CMK (cell line): ENCODE data around the gene DDA1.

Experiments used
- DNase-seq: peaks from one replicate; pipeline ENCODE4 v3.0.0-alpha.2; 2010; ENCODE audit warnings: low read depth

The DDA1 gene

DNA sequence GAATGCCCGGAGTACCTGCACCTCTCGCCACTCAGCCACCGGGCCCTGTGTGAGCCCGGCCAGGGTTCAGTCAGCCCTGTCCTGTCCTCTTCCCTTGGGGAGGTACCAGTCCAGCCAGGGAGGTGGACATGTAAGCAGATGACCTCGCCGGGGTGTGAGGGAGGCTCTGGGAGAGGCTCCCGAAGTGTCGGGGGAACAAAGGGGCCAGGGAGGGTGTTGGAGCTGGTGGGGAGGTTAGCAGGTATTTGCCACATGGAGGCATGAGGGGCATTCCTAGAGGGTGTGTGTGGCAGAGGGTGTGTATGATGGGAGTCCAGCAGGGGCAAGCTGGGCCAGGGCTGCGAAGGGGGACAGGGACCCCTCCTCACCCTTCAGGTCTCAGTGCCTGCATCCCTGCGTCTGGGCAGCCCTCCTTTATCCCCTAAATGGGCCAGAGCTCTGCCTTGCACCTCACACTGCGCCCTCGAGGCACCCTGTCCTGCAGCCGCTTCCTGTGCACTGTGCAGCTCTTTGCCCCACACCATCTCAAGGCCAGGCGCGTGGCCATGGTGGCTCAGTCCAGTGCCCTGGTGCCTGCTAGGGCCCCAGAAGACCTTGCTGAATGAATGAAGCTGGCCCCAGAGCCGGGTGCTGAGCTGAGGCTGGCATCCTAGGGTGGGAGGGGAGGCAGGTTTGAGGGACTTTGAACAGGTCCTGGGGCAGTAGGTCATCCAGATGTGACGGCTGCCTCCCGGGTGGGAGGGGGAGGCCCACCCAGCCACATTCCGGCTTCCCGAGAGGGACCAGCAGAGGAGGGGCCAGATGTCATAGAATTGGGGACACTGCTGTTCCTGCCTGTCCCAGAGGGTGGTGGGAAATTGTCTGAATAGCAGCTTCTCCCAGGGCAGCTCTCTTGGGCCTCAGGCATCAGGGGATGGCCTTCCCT lies 3.1 kb downstream of the DDA1 start:
- DNase-seq, result no peak

DNA sequence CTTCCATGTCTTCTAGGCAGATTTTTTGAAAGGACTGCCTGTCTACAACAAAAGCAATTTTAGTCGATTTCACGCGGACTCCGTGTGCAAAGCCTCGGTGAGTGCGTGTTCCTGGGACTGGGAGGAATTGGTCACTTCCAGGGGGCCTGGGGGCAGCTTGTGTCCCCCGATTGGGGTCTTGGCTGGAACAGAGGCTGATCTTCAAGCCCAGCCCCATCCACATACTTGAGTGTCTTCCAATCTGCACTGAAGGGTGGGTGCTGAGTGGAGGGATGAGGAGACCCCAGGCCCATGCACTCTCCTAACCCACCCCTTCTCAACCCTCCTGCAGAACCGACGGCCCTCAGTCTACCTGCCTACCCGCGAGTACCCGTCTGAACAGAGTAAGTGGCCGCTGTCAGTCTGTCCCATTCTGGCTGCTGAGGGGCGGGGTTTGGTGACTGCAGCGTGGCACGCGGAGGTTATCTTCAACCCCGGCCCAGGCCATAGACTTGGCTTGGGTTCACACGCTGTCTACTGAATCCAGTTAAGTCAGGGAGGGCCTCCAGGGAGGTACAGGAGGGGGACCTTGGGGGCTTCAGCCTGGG lies 4.7 kb downstream of the DDA1 start:
- no peak for DNase-seq

DNA sequence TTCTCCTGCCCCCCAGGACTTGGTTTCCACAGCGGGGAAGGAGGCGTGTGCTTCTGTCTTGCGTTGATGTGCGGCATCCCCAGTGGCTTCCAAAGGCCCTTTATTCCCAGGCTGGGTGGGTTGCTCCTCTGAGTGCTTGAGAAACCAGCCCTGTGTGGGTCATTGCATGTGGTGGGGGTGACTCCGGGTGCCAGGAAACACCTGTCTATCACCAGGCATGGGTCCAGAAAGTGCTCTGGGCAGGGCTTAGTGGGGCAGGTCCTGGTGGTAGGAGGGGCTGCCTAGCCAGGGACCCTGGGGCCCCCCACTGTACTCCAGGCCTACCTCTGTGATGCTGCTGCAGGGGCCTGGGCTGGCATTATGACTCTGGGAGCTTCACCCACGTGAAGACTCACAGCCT lies 9.6 kb downstream of the DDA1 start:
- DNase-seq, result no peak

DNA sequence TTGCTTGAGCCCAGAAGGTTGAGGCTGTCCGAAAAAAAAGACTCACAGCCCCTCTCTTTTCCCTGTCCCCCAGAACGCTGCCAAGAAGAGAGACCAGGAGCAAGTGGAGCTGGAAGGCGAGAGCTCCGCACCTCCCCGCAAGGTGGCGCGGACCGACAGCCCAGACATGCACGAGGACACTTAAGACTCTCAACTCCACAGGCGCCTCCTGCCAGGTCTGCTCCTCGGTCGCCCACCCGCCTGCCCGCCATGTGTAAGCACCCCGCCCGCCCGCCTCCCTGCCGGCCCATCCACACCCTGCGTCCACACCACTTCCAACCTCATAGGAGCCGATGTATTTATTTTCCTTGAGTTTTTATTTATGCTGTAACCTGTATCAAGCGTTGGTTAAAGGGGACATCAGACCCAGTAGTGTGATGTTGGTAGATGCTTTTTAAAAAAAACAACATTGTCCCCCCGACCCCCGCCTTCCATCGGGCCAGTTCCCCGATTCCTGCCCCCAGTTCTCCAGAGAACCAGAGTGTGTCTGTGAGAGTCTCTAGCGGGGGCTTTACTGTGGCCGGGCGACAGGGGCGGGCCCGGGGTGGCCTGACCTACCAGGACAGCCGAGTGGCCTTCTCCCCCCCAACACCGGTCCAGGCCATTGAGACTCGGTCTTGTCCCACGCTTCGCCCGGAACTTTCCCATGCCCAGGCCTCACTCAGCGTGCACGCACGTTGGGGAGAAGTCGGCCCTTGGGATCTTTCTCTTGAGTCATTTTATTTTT lies 10.3 kb downstream of the DDA1 start:
- DNase-seq, result no peak

DNA sequence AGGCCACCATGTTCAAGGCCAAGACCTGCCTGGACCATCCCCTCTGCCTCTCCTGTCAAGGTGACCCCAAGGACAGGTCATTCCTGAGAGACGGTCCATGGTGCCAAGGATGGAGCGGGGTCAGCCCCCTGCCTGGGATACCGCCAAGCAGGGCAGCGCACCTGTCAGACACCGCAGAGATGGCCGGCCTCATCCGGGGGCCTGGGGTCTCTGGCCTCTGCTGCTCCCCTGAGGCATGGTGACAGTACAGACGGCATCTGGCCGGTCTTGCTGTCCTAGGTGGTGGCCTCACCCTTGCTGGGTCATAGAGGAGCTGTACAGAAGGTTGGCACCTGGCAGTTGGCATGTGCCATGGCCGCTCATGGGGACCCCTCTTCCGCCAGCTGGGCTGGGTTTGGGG lies 11.1 kb downstream of the DDA1 start:
- no peak for DNase-seq

DNA sequence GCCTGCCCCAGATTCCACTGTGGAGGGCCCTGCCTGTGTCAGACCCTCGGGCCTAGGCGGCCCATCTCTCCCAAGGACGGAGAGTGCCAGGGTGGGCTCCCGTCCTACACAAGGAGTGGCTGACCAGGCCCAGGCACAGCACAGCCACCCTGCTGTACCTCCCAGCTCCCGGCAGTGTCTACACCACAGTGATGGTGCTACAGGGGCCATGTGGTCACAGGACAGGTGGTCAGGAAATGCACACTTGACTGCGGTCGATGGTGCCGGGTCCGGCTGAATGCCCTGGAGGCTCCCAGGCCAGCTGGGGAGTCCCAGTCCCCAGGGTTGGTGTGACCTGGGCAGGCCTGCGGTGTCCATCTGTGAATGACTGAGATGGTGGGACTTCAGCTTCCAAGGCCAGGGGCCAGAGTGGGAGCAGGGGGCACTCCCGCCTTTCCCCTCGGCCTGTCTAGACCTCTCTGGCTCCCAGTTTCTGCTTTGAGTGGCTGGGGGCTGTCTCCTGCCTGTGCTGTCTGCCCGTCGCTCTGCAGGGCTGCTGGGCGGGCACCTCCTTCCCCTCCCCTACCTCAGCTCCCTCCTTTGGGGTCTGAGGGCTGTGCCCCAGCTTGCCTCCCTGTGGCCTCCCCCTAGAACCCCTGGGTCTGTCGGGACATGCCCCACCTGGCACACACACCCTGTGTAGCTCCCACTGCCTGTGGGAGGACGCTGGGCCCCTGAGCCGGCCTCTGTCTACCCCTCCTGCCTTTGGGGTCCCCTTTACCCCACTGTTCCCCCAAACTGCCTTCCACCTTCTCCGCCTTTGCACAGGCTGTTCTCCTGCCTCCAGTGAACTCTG lies 12.5 kb downstream of the DDA1 start:
- DNase-seq, result no peak

DNA sequence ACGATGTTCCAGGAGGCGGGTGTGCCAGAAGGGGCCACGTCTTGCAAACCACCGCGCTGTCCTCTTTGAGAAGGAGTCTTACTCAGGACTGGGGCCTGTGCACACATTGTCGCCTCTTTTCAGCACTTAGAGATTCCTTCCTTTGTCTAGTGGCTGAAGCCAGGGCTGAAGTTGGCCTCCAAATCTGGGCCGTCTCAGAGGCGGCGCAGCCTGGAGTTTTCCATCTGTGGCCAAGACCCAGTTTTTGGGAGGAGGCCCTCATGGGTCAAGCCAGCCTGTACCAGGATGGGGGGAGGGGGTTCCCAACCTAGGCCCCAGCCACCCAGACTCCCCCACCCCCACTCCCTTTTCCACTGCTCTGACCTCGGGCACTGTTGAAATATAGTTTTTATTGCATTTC lies 13.5 kb downstream of the DDA1 start:
- no peak for DNase-seq

DNA sequence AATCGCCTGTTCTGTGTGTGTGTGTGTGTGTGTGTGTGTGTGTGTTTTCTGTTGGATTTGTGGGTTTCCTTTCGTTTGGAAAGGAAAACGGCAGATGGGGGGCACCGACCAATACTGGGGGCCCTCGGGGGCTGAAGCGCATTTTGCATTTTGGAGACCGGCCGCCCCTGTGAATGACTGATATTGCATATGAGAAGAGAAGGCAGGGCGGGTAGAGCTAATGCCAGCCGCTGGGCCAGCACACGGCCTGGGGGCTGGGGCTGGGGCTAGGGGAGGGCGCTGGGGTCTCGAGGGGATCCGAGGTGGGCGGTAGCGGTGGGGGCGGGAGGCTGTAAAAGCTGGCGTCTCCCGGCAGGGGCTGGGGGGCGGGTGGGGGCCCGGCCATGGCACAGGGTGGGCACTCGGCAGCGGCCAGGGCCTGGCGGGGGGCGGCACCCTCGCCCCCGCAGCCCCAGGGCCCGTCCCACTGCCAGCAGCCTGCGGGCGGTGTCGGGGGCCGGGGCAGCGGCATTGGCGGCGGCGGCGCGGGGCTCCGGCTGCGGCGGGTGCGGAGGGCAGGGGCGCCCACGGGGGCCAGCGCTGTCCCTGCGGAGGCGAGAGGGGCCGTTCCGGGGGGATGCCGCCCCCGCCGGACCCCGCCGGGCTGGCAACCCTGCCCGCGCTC lies 14.1 kb downstream of the DDA1 start:
- DNase-seq, result no peak

DNA sequence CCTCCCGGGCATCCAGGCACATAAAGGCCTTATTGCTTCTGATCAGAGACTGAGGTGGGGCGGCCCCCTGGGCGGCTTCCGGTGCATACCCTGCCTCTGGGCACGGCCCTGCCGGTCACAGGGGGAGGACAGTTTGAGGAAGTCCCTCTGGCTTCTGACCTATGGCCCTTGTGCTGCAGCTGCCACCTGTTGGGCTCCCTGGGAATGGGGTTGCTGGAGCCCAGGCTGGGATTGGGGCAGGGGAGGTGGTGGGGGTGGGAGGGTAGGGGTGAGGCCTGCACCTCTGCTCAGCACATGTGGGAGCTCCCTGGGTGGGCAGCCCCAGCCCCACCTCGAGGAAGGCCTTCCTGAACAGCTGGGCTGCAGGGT lies 14.6 kb downstream of the DDA1 start:
- DNase-seq, result no peak

DNA sequence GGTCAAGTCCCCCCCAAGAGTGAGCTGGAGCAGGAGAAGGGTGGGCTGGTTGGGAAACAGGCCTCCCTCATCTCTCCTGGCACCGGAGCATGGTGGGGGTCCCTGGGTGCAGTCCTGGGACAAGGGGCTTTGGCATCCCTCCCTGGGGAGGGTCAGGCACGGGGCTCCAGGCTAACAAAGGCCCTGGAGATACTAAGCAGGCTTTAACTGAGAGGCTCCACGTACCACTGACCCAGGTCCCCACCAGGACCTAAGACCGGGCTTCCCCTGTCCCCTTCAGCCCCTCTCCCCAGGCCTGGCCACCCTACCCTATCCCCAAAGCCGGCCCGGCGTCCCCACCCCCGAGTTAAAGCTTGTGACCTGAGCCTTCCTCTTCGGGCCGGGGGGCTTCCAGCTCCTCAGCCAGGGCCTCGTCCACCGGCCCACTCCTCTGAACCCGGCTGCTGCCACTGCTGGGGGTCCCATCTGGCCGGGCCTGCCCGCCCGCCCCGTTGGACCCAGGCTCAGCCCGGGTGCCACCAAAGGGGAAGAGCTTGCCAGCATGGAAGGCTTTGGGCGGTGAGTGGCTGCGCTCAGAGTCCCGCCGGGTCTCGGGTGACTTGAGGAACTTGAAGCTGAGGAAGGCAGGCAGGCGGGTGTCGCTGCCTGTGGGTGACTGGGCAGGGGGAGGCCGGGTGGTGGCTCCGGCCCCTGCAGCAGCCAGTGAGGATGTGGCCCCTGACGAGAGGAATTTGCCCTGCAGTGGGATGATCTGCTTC lies 15.2 kb downstream of the DDA1 start:
- DNase-seq, result no peak

DNA sequence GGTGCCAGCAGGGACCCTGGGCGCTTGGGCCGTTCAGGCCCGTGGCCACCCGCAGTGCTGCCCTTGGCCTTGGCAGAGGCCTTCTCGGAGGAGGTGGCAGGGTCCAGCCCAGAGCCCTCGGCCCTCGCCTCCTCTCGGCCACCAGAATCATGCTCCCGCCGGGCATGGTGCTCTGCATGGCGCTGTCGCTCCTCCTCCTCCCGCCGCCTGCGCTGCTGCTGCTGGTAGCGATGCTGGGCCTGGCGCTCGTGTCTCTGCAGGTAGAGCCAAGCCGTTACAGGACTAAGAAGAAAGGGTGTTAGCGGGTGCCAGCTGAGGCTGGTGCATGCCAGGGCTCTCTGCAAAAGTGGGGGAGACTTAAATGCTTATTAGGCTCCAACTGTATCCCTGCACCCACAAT lies 15.8 kb downstream of the DDA1 start:
- DNase-seq, result no peak

DNA sequence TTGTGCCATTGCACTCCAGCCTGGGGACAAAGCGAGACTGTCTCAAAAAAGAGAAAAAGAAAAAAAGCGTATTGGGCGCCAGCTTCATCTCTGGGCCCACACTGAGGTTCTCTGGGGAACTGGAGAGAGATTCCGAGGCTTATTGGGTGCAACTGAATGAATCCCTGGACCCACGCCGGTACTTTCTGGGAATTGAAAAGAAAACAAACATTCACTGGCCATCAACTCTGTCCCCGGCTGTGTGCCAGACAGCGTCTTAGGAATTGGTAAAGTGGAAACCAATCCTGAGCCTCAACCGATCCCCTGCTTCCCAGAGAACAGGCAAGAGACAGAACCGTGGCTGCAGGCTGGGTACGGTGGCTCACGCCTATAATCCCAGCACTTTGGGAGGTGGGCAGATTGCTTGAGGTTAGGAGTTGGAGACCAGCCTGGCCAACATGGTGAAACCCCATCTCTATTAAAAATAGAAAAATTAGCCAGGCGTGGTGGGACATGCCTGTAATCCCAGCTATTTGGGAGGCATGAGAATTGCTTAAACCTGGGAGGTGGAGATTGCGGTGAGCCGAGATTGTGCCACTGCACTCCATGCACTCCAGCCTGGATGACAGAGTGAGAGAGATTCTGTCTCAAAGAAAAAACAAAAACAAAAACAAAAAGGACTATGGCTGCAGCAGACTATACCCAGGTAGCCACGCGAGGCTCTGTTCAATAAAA lies 16.7 kb downstream of the DDA1 start:
- no peak for DNase-seq

DNA sequence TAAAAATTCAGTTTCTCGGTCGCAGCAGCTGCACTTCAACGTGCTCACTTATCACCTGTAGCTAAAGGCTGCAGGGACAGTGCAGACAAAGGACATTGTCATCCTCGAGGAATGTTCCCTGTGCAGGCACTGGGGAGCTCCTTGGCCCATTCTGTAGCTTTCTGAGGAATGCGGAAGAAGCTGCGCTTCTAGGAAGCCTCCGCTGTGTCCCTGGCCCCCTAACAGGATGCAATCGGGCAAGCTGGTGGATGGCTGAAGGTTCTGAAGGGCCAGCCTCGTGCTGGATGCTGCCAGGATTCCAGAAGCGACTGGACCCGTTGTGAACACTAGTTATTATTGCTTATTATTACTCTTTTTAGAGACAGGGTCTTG lies 17.2 kb downstream of the DDA1 start:
- no peak for DNase-seq

DNA sequence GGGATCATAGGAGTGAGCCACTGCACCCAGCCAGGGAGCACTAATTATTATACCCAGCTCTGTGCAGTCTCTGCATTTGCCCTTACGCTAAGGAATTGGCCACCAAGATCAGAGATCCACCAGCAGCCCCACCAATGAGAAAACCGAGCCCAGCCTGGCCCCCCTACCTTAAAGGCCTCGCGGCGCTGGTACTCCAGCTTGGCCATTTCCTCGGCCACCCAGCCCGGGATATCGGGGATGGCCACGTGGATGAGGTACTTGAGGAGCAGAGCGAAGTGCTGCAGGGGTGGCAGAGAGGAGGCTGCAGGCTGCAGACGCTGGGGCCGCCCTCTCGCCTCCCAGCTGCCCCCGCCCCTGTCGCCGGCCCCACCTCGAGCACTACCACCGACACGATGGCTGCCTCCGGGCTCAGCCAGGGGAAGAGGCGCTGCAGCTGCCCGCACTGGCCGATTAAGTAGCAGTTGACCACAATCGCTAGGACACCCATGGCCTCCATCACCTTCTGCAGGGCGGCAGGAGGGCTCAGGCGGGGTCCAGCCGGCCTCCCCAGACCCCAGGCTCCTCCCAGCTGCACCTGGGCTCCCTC lies 17.8 kb downstream of the DDA1 start:
- no peak for DNase-seq

DNA sequence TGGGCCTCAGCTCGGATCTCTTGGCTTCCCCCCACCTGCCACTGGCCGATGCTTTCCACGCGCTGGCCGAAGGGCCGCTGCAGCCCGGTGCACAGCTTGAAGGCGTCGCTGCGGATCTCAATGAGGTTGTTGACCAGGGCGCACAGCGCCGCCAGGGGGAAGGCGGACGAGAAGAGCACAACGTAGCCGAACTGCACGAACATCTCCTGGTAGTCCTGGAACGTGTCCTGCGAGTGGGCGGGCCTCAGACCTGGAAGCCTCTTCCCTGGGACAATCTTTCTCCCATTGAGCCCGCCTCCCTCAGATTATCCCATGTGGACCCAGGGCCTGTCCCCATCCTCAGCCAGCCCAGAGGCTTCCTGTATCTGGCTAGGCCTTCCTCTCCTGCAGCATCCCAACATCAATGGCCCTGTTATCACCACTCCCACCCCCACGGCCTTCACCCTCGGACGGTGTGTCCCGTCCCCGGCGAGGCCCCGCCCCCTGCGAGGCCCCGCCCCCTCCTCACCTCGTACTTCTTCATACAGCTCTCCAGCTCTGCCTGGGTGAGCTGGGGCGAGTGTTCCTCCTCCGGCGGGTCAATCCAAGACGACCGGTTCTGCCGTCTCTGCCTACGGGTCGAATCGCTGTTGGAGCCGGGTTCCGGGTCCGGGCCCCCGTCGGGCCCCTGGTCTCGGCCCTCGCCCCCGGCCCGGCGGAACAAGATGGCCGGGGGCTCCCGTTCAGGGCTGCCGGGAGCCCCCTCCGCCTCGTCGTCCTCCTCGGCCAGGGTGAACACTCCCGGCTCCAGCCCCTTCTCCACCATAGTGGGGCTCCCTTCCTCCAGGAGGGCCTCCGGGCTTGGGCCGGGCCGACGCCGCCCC lies 18.5 kb downstream of the DDA1 start:
- no peak for DNase-seq

DNA sequence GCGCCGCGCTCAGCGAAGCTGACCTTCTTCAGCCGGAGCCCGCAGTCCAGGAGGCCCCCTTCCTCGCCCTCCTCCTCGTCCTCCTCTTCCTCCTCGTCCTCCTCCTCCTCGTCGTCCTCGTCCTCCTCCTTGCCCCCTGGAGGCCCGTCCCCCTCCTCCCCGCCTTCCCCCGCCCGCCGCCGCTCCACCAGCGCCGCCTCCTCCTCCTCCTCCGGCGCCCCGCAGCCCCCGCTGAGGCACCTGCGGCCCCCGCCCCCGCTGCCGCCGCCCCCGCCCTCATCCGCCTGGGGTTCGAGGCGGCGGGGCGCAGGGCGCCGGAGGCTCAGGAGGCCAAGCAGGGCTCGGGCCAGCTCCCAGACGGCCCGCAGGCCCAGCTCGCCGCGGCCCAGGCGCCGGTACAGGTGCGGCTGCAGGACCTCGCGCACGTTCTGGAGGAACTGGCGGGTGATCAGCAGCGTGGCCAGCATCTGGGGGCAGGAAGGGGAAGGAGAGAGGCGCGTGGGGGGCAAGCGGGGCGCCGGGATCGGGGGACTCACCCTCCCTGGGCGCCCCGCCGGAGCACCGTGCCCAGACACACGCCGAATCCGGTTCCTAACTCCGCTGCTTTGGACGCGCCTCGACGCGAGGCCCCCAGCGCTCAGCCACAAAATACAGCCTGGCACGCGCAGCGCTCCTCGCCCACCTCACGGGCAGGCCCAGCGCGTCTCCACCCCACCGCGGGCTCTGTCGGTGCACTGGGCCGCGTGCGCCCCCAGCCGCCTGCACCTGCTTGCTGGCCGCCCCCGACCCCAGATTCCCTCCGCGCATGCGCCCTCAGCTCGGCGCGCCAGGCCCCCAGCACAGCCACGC lies 19.4 kb downstream of the DDA1 start:
- DNase-seq, result no peak

DNA sequence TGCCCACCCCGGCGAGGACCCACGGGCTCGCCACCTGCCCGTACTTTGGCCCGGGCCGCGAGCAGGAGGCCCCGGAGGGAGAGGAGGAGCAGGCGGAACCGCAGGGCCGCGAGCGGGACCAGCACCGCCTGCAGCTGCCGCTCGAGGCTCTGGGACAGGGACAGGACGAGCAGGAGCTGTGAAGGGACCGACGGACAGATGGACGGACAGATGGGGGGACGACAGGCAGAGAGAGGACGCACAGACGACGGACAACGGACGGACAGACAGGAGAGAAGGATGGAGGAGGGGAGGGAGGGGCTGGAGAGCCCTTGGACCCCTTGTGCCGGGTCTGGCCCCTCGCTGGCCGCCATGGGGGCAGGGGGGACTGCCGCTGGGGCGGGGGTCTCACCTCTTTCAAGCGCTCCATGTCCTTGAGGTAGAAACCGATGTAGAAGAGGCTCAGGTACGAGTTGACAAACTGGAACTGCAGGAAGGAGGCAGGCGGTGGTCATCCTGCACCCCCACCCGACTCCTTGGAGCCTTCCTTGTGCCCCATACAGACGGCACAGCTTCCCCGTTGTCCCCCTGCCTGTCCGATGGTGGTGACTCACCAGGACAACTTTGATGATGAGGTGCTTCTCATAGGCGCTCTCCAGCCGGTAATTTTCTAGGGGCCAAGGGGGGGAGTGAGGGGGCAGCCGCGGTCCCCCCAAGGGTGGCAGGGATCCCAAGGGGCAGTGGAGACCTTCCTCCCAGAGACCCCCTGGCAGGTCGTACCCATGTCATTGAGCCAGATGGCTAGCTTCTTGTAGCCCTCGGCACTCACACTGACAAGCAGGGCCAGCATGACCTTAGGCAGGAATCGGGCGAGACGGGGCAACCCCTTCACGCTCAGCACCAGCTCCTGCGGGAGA lies 20.3 kb downstream of the DDA1 start:
- no peak for DNase-seq
